HCT116 (cell line): ENCODE results near the gene TTC16. TPM values are rescaled to one million over a fixed set of nuclear protein-coding genes. Genes with fewer than 3 reads are reported as not detected.

Source experiments
- ATAC-seq: fragments of 200-7000 bp; cut with Tn5 transposase; 2 replicates; pipeline ENCODE4 v1.9.1; 2020; ENCODE audit warnings: mild to moderate bottlenecking, moderate library complexity
- BruUV-seq: library from RNA; stranded (reverse); fragments of 400-500 nt; replicated peaks from 2 replicates; lab custom pipeline; 2021; lab: Mats Ljungman, UMichigan
- CTCF ChIA-PET: fragments of 300-600 bp; sonication (Branson Sonifier 250); formaldehyde crosslinking; loops from one replicate; lab custom pipeline; 2021; ENCODE audit warnings: antibody characterized with exemption; lab: Charles Lee
- POLR2A ChIA-PET: fragments of 300-600, 350-600 bp; sonication (Branson Sonifier 250); formaldehyde crosslinking; loops from one replicate; lab custom pipeline; 2021; ENCODE audit warnings: antibody characterized with exemption; lab: Charles Lee
- RAD21 ChIA-PET, 2 experiments: fragments of 300-600 bp; sonication (Branson Sonifier 250); formaldehyde crosslinking; loops; one replicate each; lab custom pipeline; 2023; ENCODE audit warnings: low total read pairs in 2 of 2; ENCODE audit not compliant: uncharacterized antibody in 2 of 2, unreplicated experiment in 2 of 2, low non-redundant PET in 1 of 2; lab: Charles Lee
- DNase-seq: peaks from one replicate; pipeline ENCODE4 v3.0.0-alpha.2; 2010; ENCODE audit warnings: low read depth, low spot score
- H2AFZ ChIP-seq: fragments of 200-600 bp; shearing (Covaris generic), sonication (generic); 2 replicates; pipeline ENCODE4 v1.6.1; 2017; ENCODE audit warnings: low read depth, mixed run types, mixed read lengths, antibody characterized with exemption, low read length; ENCODE audit not compliant: poor library complexity, severe bottlenecking
- H3K27ac ChIP-seq: 2 replicates; pipeline ENCODE4 v1.5.1; 2012; ENCODE audit warnings: low read depth, low read length
- H3K27me3 ChIP-seq: fragments of 200-600 bp; sonication (generic); 2 replicates; pipeline ENCODE4 v1.6.1; 2016; ENCODE audit warnings: mixed run types, low read length, mixed read lengths; ENCODE audit not compliant: insufficient read depth
- H3K36me3 ChIP-seq, 2 experiments: fragments of 200-500 bp in 1 of 2; fragments of 200-600 bp in 1 of 2; sonication (Bioruptor generic) in 1 of 2; sonication (generic) in 1 of 2; 2 replicates each; pipeline versions ENCODE4 v1.5.1 to v1.6.1; 2014 to 2016; ENCODE audit warnings: low read length in 2 of 2, inconsistent platforms in 1 of 2, mixed read lengths in 1 of 2, mixed run types in 1 of 2; ENCODE audit not compliant: insufficient read depth in 2 of 2, control insufficient read depth in 1 of 2
- H3K4me1 ChIP-seq, 2 experiments: fragments of 200-600 bp in 1 of 2; sonication (generic) in 1 of 2; 2 replicates each; pipeline versions ENCODE4 v1.5.1 to v1.6.1; 2012 to 2017; ENCODE audit warnings: low read length in 2 of 2, inconsistent platforms in 1 of 2, mild to moderate bottlenecking in 1 of 2, mixed read lengths in 1 of 2, mixed run types in 1 of 2, moderate library complexity in 1 of 2; ENCODE audit not compliant: insufficient read depth in 2 of 2, control insufficient read depth in 1 of 2
- H3K4me2 ChIP-seq: fragments of 200-600 bp; sonication (generic); 2 replicates; pipeline ENCODE4 v1.6.1; 2017; ENCODE audit warnings: mixed run types, low read length, mixed read lengths
- H3K4me3 ChIP-seq, 2 experiments: fragments of 200-600 bp in 1 of 2; sonication (generic) in 1 of 2; replicated peaks in 1 of 2; 2 replicates each; pipeline ENCODE4 v1.5.1; 2011 to 2016; ENCODE audit warnings: low read length in 2 of 2, control low read depth in 1 of 2, low read depth in 1 of 2, mild to moderate bottlenecking in 1 of 2, mixed read lengths in 1 of 2, mixed run types in 1 of 2
- H3K79me2 ChIP-seq: fragments of 200-600 bp; sonication (generic); 2 replicates; pipeline ENCODE4 v1.6.1; 2017; ENCODE audit warnings: mild to moderate bottlenecking, mixed run types, low read length, moderate library complexity, mixed read lengths; ENCODE audit not compliant: insufficient read depth
- H3K9ac ChIP-seq: fragments of 200-600 bp; sonication (generic); 2 replicates; pipeline ENCODE4 v1.6.1; 2016; ENCODE audit warnings: low read length, mixed read lengths
- H3K9me2 ChIP-seq: fragments of 200-600 bp; sonication (generic), shearing (Covaris generic); 2 replicates; pipeline ENCODE4 v1.6.1; 2017; ENCODE audit warnings: mixed run types, mild to moderate bottlenecking, moderate library complexity; ENCODE audit not compliant: insufficient read depth
- H3K9me3 ChIP-seq, 2 experiments: fragments of 200-500 bp in 1 of 2; fragments of 200-600 bp in 1 of 2; sonication (Bioruptor generic) in 1 of 2; sonication (generic) in 1 of 2; 2 replicates each; pipeline ENCODE4 v1.6.1; 2014 to 2017; ENCODE audit warnings: low read length in 2 of 2, mixed read lengths in 2 of 2, inconsistent platforms in 1 of 2, low read depth in 1 of 2, mild to moderate bottlenecking in 1 of 2, mixed run types in 1 of 2, moderate library complexity in 1 of 2; ENCODE audit not compliant: control insufficient read depth in 1 of 2, insufficient read depth in 1 of 2
- H4K20me1 ChIP-seq: fragments of 200-600 bp; sonication (generic), shearing (Covaris generic); 2 replicates; pipeline ENCODE4 v1.6.1; 2017; ENCODE audit warnings: mixed run types, mild to moderate bottlenecking, moderate library complexity; ENCODE audit not compliant: insufficient read depth
- ATF3 ChIP-seq: IDR thresholded peaks from 2 replicates; pipeline ENCODE4 v1.6.1; 2012
- CBX3 ChIP-seq: IDR thresholded peaks from 2 replicates; pipeline ENCODE4 v1.6.1; 2012; ENCODE audit warnings: low read depth
- CEBPB ChIP-seq: IDR thresholded peaks from 2 replicates; pipeline ENCODE4 v1.6.1; 2012; ENCODE audit warnings: low read depth
- EGR1 ChIP-seq: IDR thresholded peaks from 2 replicates; pipeline ENCODE4 v1.6.1; 2012; ENCODE audit warnings: low read depth
- EZH2 ChIP-seq: fragments of 200-600 bp; sonication (generic); IDR thresholded peaks from 2 replicates; pipeline ENCODE4 v1.6.1; 2017; ENCODE audit warnings: antibody characterized with exemption, mixed run types
- JUND ChIP-seq: IDR thresholded peaks from 2 replicates; pipeline ENCODE4 v1.6.1; 2012
- MAX ChIP-seq: IDR thresholded peaks from 2 replicates; pipeline ENCODE4 v1.6.1; 2012
- POLR2A ChIP-seq: IDR thresholded peaks from 2 replicates; pipeline ENCODE4 v1.7.0; 2011; ENCODE audit warnings: borderline replicate concordance; ENCODE audit not compliant: insufficient read depth, insufficient read length; ENCODE audit errors: extremely low read depth
- POLR2AphosphoS5 ChIP-seq: IDR thresholded peaks from 2 replicates; pipeline ENCODE4 v1.6.1; 2011; ENCODE audit warnings: mild to moderate bottlenecking, low read depth, low read length, moderate library complexity
- RAD21 ChIP-seq: IDR thresholded peaks from 2 replicates; pipeline ENCODE4 v1.6.1; 2012; ENCODE audit warnings: low read depth, mild to moderate bottlenecking
- SIN3A ChIP-seq: IDR thresholded peaks from 2 replicates; pipeline ENCODE4 v1.6.1; 2012; ENCODE audit warnings: low read depth
- SRF ChIP-seq: IDR thresholded peaks from 2 replicates; pipeline ENCODE4 v1.6.1; 2012; ENCODE audit warnings: low read depth
- TCF7L2 ChIP-seq: IDR thresholded peaks from 2 replicates; pipeline ENCODE4 v1.7.0; 2011; ENCODE audit warnings: borderline replicate concordance, inconsistent platforms; ENCODE audit not compliant: insufficient read depth, insufficient read length; ENCODE audit errors: extremely low read depth
- ZFX ChIP-seq: fragments of 450-650 bp; IDR thresholded peaks from 2 replicates; pipeline ENCODE4 v1.6.1; 2017
- ZNF274 ChIP-seq: fragments of 200-500 bp; sonication (Bioruptor generic); IDR thresholded peaks from 2 replicates; pipeline ENCODE4 v1.6.1; 2014; ENCODE audit warnings: mild to moderate bottlenecking, low read depth, low read length, inconsistent platforms
- intact Hi-C: fragments of 100-400 bp; cut with micrococcal nuclease; formaldehyde crosslinking; loops from 2 replicates; pipeline ENCODE4 v1.10.0; 2022
- total RNA-seq: library from RNA; stranded (reverse); gene quantifications from one replicate; pipeline ENCODE4 v1.2.1, GENCODE V29; 2021; ENCODE audit not compliant: unreplicated experiment

Gene TTC16
- total RNA-seq, 1 experiment from 2014 or later = not detected

- Histone ChIP-seq H3K27ac (no peak overlapping the region), H3K36me3 (no peaks in the 10 kb centered on the region), H4K20me1 (no peaks in the 10 kb centered on the region), H3K79me2 (no peaks in the 10 kb centered on the region), H3K27me3 (no peaks in the 10 kb centered on the region), H3K9me3 (no peaks in the 10 kb centered on the region), H3K9me2 (no peaks in the 10 kb centered on the region), H3K4me3 (no peak overlapping the region), H2AFZ (no peak overlapping the region), H3K9ac (no peak overlapping the region), H3K4me1 (peaks cover 8 to 20% of the 10 kb centered on the region in 2 experiments), H3K4me2 (no peak overlapping the region)
- ChIA-PET CTCF (no interaction called here), POLR2A (no interaction called here), RAD21 (no interaction called here)
- intact Hi-C loops = no loop called here
- no peak for ATAC-seq
- DNase-seq = no peak
- TF ChIP-seq EGR1 (no peak), RAD21 (no peak), ATF3 (no peak), CBX3 (no peak), POLR2A (no peak), TCF7L2 (no peak), EZH2 (no peak), CEBPB (no peak), POLR2AphosphoS5 (no peak), MAX (no peak), ZNF274 (no peak), ZFX (no peak), SIN3A (no peak), JUND (no peak), SRF (no peak)
- no TSS peak for BruUV-seq
Measured at GRCh38 chr9:127730799-127731410, 15.0 kb downstream of the TTC16 start.
